Activated T-cell treated with anti-CD3 and anti-CD28 coated beads, Interleukin-2, amount 50 U/mL, for 4 hours (primary cell): Measurements from ENCODE around the gene PTPRCAP. TPM values are rescaled to one million over a fixed set of nuclear protein-coding genes. Genes with fewer than 3 reads are reported as not detected.

Experiments
- ATAC-seq, 2 donors: fragments of 200-7000 bp; cut with Tn5 transposase; one replicate each; pipeline ENCODE4 v1.10.0; 2021
- DNase-seq: peaks from one replicate; pipeline ENCODE4 v3.0.0-alpha.2; 2020
- H3K27me3 Mint-ChIP-seq: one replicate; pipeline ENCODE4 v1.8.0; 2021; ENCODE audit warnings: low read depth, mixed read lengths
- H3K36me3 Mint-ChIP-seq: one replicate; pipeline ENCODE4 v1.8.0; 2022; ENCODE audit warnings: mixed read lengths; ENCODE audit not compliant: insufficient read depth
- H3K4me1 Mint-ChIP-seq: one replicate; pipeline ENCODE4 v1.8.0; 2021; ENCODE audit warnings: low read depth, mixed read lengths
- H3K4me3 Mint-ChIP-seq: one replicate; pipeline ENCODE4 v1.8.0; 2021; ENCODE audit warnings: mild to moderate bottlenecking, moderate library complexity, mixed read lengths
- H3K9me3 Mint-ChIP-seq: one replicate; pipeline ENCODE4 v1.8.0; 2021; ENCODE audit warnings: mixed read lengths
- total RNA-seq, 3 donors: library from RNA; stranded (reverse); gene quantifications; one replicate each; pipeline ENCODE4 v1.2.1, GENCODE V29; 2021

Gene PTPRCAP
- total RNA-seq, 3 donors from 2014 or later, result 61.5 to 114 (median 108) TPM

GRCh38 chr11:67416416-67417335, 20.8 kb downstream of the PTPRCAP start:
- DNase-seq, result peak; percentile 69
- peak; percentile 4 to 10 for ATAC-seq
- Mint-ChIP-seq H3K9me3 (no peaks in the 10 kb centered on the region), H3K36me3 (no peaks in the 10 kb centered on the region), H3K4me1 (peaks cover 68% of the 10 kb centered on the region), H3K4me3 (peak overlapping the region; percentile 74), H3K27me3 (no peaks in the 10 kb centered on the region)

- Mint-ChIP-seq H3K36me3 (no peaks in the 10 kb centered on the region), H3K4me1 (peaks cover 75% of the 10 kb centered on the region), H3K27me3 (no peaks in the 10 kb centered on the region), H3K9me3 (no peaks in the 10 kb centered on the region), H3K4me3 (peak within 1 kb of the TSS; percentile 74)
- DNase-seq (no peak), ATAC-seq (no peak)
Measured at GRCh38 chr11:67415501-67416304, 21.8 kb downstream of the PTPRCAP start, which contains the start of gene CARNS1. TSS of gene CARNS1 (plus strand) at chr11:67415678. CDS start at chr11:67416200, 522 bp downstream.

GRCh38 chr11:67413266-67413849, 24.1 kb downstream of the PTPRCAP start:
- Mint-ChIP-seq H3K36me3 (no peaks in the 10 kb centered on the region), H3K4me3 (no peak overlapping the region), H3K4me1 (peaks cover 76% of the 10 kb centered on the region), H3K27me3 (no peaks in the 10 kb centered on the region), H3K9me3 (no peaks in the 10 kb centered on the region)
- no peak for DNase-seq
- no peak for ATAC-seq

- DNase-seq (no peak), ATAC-seq (no peak)
- Mint-ChIP-seq H3K27me3 (no peaks in the 10 kb centered on the region), H3K36me3 (no peaks in the 10 kb centered on the region), H3K4me1 (peaks cover 76% of the 10 kb centered on the region), H3K4me3 (no peak overlapping the region), H3K9me3 (no peaks in the 10 kb centered on the region)
Measured at GRCh38 chr11:67412495-67413179, 24.8 kb downstream of the PTPRCAP start.

GRCh38 chr11:67411785-67412152, 25.7 kb downstream of the PTPRCAP start:
- Mint-ChIP-seq H3K27me3 (no peaks in the 10 kb centered on the region), H3K36me3 (peaks cover 5% of the 10 kb centered on the region), H3K9me3 (no peaks in the 10 kb centered on the region), H3K4me3 (no peak overlapping the region), H3K4me1 (peaks cover 79% of the 10 kb centered on the region)
- DNase-seq, result no peak
- ATAC-seq, result peak; percentile 15

- Mint-ChIP-seq H3K36me3 (peaks cover 5% of the 10 kb centered on the region), H3K9me3 (no peaks in the 10 kb centered on the region), H3K27me3 (no peaks in the 10 kb centered on the region), H3K4me1 (peaks cover 79% of the 10 kb centered on the region), H3K4me3 (no peak overlapping the region)
- no peak for DNase-seq
- no peak for ATAC-seq
Measured at GRCh38 chr11:67410984-67411784, 26.3 kb downstream of the PTPRCAP start.

GRCh38 chr11:67410369-67410831, 27.1 kb downstream of the PTPRCAP start:
- Mint-ChIP-seq H3K27me3 (no peaks in the 10 kb centered on the region), H3K9me3 (no peaks in the 10 kb centered on the region), H3K36me3 (peaks cover 5% of the 10 kb centered on the region), H3K4me3 (peak overlapping the region; percentile 29), H3K4me1 (peaks cover 82% of the 10 kb centered on the region)
- DNase-seq, result no peak
- no peak for ATAC-seq

- no peaks in the 10 kb centered on the region for H3K27me3 Mint-ChIP-seq
- no peaks in the 10 kb centered on the region for H3K9me3 Mint-ChIP-seq
- ATAC-seq (no peak), DNase-seq (no peak)
- peak overlapping the region; percentile 67 for H3K4me3 Mint-ChIP-seq
- H3K36me3 Mint-ChIP-seq, result peaks cover 5% of the 10 kb centered on the region
- H3K4me1 Mint-ChIP-seq, result peaks cover 83% of the 10 kb centered on the region
Measured at GRCh38 chr11:67409781-67410368, 27.6 kb downstream of the PTPRCAP start.

GRCh38 chr11:67409261-67409666, 28.2 kb downstream of the PTPRCAP start:
- H3K27me3 Mint-ChIP-seq, result no peaks in the 10 kb centered on the region
- H3K4me3 Mint-ChIP-seq, result peak overlapping the region; percentile 11
- peaks cover 88% of the 10 kb centered on the region for H3K4me1 Mint-ChIP-seq
- ATAC-seq, result peak; percentile 50
- DNase-seq, result peak; percentile 46
- no peaks in the 10 kb centered on the region for H3K9me3 Mint-ChIP-seq
- peaks cover 5% of the 10 kb centered on the region for H3K36me3 Mint-ChIP-seq

- ATAC-seq, result no peak
- H3K36me3 Mint-ChIP-seq, result peaks cover 5% of the 10 kb centered on the region
Measured at GRCh38 chr11:67408437-67409200, 28.9 kb downstream of the PTPRCAP start.

GRCh38 chr11:67407688-67408163, 29.8 kb downstream of the PTPRCAP start:
- Mint-ChIP-seq H3K4me3 (peak overlapping the region; percentile 88), H3K27me3 (no peaks in the 10 kb centered on the region), H3K9me3 (no peaks in the 10 kb centered on the region), H3K36me3 (peaks cover 5% of the 10 kb centered on the region), H3K4me1 (peaks cover 89% of the 10 kb centered on the region)
- ATAC-seq, result no peak
- no peak for DNase-seq

More at GRCh38 chr11:67408437-67409200, 28.9 kb downstream of the PTPRCAP start:
- peaks cover 90% of the 10 kb centered on the region for H3K4me1 Mint-ChIP-seq
- H3K9me3 Mint-ChIP-seq, result no peaks in the 10 kb centered on the region
- H3K27me3 Mint-ChIP-seq, result no peaks in the 10 kb centered on the region
- DNase-seq, result no peak
- peak overlapping the region; percentile 88 for H3K4me3 Mint-ChIP-seq

GRCh38 chr11:67406969-67407687, 30.4 kb downstream of the PTPRCAP start:
- ATAC-seq (peak; percentile 6), DNase-seq (no peak)
- Mint-ChIP-seq H3K4me3 (peak overlapping the region; percentile 88), H3K9me3 (no peaks in the 10 kb centered on the region), H3K36me3 (peaks cover 5% of the 10 kb centered on the region), H3K4me1 (peaks cover 88% of the 10 kb centered on the region), H3K27me3 (no peaks in the 10 kb centered on the region)
